Activated CD4-positive, alpha-beta T cell treated with anti-CD3 and anti-CD28 coated beads, Interleukin-2, Interleukin-6, amounts not matched to agents 100 ng/mL and 50 ng/mL, durations not matched to agents 16 hours and 8 hours (primary cell): ENCODE measurements around the gene OR5M10.
"Not testable (repeated sequence)": the region's sequence is repeated elsewhere in the genome, so short reads cannot be mapped to it uniquely, and the experiment has no call there.

Source experiments
- DNase-seq: peaks from one replicate; pipeline ENCODE4 v3.0.0-alpha.2; 2020

The OR5M10 gene

DNA sequence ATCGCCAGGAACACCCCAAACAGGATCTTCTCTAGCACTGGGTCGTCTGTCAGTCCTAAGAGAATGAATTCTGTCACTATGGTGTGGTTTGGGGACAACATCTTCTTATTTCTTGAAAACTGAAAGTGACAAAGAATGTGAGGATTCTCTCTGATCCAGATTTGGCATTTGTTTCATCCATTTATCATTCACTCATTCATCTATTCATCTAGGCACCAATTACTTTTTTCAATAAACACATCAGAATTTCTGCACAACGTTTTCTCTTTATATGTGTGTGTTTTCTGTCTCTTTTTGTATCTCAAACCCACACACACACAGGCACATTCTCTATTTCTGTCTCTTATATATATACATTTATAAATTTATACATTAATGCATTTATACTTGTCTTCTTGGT lies at the start of gene OR5M10:
TSS of gene OR5M10 (minus strand) at position 101 of the 400 bp plus-strand sequence. CDS start at position 101, 0 bp downstream.
- DNase-seq: no peak

- DNase-seq: no peak
Measured at GRCh38 chr11:56625946-56626345, 48.4 kb upstream of the OR5M10 start.

DNA sequence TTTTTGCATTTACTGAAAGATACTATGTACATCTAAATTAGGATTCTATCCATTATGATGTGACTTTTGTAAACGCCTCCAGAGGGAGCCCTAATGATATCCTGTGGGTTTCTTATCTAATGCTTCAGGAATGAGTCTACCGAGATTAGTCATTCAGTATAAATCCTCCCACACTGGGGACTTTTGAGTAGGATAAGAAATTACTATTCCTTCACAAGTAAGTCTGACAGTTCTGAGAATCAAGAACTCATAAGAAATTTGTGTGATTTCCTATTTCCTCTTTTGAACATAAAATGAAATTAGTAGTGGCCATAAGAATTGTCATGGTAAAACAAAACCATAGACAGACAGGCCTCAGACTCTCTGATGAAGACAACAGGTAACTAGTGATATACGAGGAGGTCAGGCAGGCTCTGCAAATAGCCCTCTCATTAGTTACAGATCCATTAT lies 47.2 kb upstream of the OR5M10 start:
- DNase-seq: peak; percentile 41

DNA sequence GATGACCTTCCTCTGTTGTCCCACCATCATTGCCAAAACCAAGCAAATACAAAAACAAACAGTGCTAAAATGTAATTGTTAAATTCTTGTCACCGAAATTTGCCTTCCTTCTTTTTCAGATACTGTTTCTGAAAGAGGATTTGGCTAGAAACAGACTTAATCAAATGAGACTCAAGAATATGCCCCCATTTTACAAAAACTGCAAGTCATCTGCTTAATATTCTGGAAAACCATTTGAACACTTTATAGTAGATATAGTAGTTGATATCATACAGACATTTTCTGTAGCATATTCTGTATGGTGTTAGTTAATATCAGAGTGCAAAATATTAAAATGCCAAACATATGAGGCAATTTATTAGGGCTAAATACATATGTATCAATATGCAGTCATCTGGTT lies 33.7 kb upstream of the OR5M10 start:
- DNase-seq: no peak

- DNase-seq: not testable (repeated sequence)
Measured at GRCh38 chr11:56592088-56592717, 14.7 kb upstream of the OR5M10 start.

DNA sequence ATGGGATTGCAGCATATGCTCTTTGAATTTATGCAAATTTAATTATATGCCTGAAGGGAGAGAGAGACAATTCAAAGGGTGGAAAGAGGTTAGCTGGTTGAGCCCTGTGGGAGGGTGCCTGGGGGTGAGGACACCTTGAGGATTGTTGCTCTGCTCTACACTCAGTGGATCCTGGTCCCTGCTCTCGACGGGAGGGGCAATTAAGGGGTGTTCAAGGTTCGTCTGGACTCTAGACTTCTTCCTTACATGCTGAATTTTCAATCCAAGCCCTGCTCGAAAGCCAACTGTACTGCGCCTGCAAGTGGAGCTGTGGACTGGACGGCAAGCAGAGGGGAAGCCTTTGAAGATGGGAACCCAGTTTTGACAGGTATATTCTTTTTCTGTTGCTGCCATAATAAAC lies 18.9 kb downstream of the OR5M10 start:
- DNase-seq: no peak

DNA sequence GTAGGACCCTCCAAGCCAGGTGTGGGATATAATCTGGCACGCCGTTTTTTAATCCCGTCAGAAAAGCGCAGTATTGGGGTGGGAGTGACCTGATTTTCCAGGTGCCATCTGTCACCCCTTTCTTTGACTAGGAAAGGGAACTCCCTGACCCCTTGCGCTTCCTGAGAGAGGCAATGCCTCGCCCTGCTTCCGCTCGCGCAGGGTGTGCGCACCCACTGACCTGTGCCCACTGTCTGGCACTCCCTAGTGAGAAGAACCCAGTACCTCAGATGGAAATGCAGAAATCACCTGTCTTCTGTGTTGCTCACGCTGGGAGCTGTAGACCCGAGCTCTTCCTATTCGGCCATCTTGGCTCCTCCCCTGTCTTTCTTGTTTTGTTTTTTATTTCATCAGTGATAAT lies 22.8 kb downstream of the OR5M10 start:
- DNase-seq: not testable (repeated sequence)

- DNase-seq: no peak
Measured at GRCh38 chr11:56545531-56545930, 32.0 kb downstream of the OR5M10 start.

- DNase-seq: no peak
Measured at GRCh38 chr11:56543739-56544138, 33.8 kb downstream of the OR5M10 start.

- no peak for DNase-seq
Measured at GRCh38 chr11:56543157-56543556, 34.4 kb downstream of the OR5M10 start, which contains the start of gene OR5M11. TSS of gene OR5M11 (minus strand) at chr11:56543257. CDS start at chr11:56543257, 0 bp downstream.

GRCh38 chr11:56533054-56533740 lies 44.3 kb downstream of the OR5M10 start:
- no peak for DNase-seq

DNA sequence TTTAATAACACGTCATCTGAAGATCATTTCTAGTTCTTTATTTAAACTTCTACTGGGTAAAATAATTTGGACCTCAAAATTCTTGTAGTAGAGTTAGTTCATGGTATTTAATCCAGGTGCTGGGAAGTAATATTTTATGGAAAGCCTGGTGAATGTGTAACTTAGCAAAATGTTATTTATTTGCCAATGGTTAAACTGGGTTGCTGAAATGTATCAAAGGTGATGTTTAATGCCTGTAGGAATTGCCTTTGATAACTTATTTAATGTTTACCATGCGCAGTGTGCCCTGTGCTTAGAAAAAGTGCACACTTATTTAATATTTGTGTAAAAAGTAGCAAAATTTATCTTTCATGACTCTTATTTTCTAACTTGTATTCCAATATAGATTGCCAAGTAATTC lies 45.7 kb downstream of the OR5M10 start:
- no peak for DNase-seq
